ENCODE data around the gene GPR63. TPM values are rescaled to one million over a fixed set of nuclear protein-coding genes. Genes with fewer than 3 reads are reported as not detected.

The GPR63 gene
- total RNA-seq, 6 experiments from 2014 or later, result 0.02 to 0.16 (median 0.07) TPM; not detected in 2

GRCh38 chr6:96803106-96803481, 34.2 kb downstream of the GPR63 start:
- H3K27ac ChIP-seq, result no peak overlapping the region
- no peak overlapping the region for H3K4me3 ChIP-seq
- intact Hi-C loops (cut with DNase I), result no loop called here
- no peaks in the 10 kb centered on the region for H3K4me1 ChIP-seq
- H3K27me3 ChIP-seq, result no peaks in the 10 kb centered on the region
- no peaks in the 10 kb centered on the region for H3K36me3 ChIP-seq
- DNase-seq, result no peak
- no peak for TF ChIP-seq CTCF (IDR thresholded peaks at IDR 0.05)
- TF ChIP-seq POLR2A (IDR thresholded peaks at IDR 0.05), result no peak
- no peaks in the 10 kb centered on the region for H3K9me3 ChIP-seq
- no peak for ATAC-seq

- no peak for TF ChIP-seq POLR2A (IDR thresholded peaks at IDR 0.05)
- TF ChIP-seq CTCF (IDR thresholded peaks at IDR 0.05), result no peak
- Histone ChIP-seq H3K36me3 (no peaks in the 10 kb centered on the region), H3K4me3 (no peak overlapping the region), H3K27me3 (no peaks in the 10 kb centered on the region), H3K4me1 (no peaks in the 10 kb centered on the region), H3K27ac (no peak overlapping the region), H3K9me3 (no peaks in the 10 kb centered on the region)
- DNase-seq (no peak), ATAC-seq (no peak)
- WGBS (ENCODE audit: insufficient coverage, low coverage, low lambda C conversion rate, missing lambda C conversion rate), result 63% methylated on average over 2 of the region's 2 CpGs
- intact Hi-C loops (cut with DNase I), result no loop called here
Observed at GRCh38 chr6:96795481-96795880, 41.8 kb downstream of the GPR63 start.

- ATAC-seq, result no peak
- intact Hi-C loops (cut with DNase I), result no loop called here
Observed at GRCh38 chr6:96794980-96795379, 42.3 kb downstream of the GPR63 start.

DNA sequence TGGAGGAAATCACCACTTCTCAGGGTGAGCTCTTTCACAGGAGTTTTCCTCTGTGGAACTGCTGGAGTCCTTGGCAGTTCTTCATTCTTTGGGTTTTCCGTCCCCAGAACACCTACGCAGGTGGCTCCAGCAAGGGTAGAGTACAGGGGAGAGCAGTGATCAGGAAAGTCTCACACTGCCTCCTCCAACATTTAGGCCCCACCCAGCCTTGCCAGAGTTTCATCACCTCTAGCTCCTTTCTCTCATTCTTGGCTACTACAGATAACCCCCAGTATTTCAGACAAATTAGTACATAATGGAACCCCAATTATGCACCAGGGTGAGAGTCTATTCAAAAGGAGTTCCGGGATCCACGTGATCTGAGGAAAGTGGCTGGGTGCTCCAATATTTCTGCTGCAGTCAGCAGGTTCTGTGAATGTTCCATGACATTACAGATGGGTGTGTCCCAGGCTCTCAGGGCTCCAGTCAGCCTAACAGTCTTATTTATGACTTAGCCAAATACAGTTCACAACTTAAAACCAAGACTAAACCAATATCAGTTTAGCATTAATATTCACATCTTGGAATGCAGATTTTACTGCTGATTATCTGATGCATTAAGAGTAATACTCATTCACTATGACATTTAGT, 44.6 kb downstream of the GPR63 start:
- Histone ChIP-seq H3K27me3 (no peaks in the 10 kb centered on the region), H3K27ac (no peak overlapping the region), H3K36me3 (no peaks in the 10 kb centered on the region), H3K9me3 (no peaks in the 10 kb centered on the region), H3K4me1 (no peaks in the 10 kb centered on the region), H3K4me3 (no peak overlapping the region)
- intact Hi-C loops (cut with DNase I), result no loop called here
- TF ChIP-seq CTCF (IDR thresholded peaks at IDR 0.05) (no peak), POLR2A (IDR thresholded peaks at IDR 0.05) (no peak)
- 89% methylated on average over 4 of the region's 4 CpGs for WGBS (ENCODE audit: insufficient coverage, low coverage, low lambda C conversion rate, missing lambda C conversion rate)
- no peak for DNase-seq
- ATAC-seq, result no peak

More at GRCh38 chr6:96794980-96795379, 42.3 kb downstream of the GPR63 start:
- no peaks in the 10 kb centered on the region for H3K27me3 ChIP-seq
- 75% methylated on average over 1 of the region's 1 CpG for WGBS (ENCODE audit: insufficient coverage, low coverage, low lambda C conversion rate, missing lambda C conversion rate)
- DNase-seq, result no peak
- no peaks in the 10 kb centered on the region for H3K4me1 ChIP-seq
- no peak overlapping the region for H3K4me3 ChIP-seq
- no peaks in the 10 kb centered on the region for H3K9me3 ChIP-seq
- TF ChIP-seq POLR2A (IDR thresholded peaks at IDR 0.05), result no peak
- no peak for TF ChIP-seq CTCF (IDR thresholded peaks at IDR 0.05)
- no peaks in the 10 kb centered on the region for H3K36me3 ChIP-seq
- H3K27ac ChIP-seq, result no peak overlapping the region

- intact Hi-C loops (cut with DNase I), result no loop called here
- no peaks in the 10 kb centered on the region for H3K4me1 ChIP-seq
- H3K4me3 ChIP-seq, result no peak overlapping the region
- WGBS (ENCODE audit: insufficient coverage, low coverage, low lambda C conversion rate, missing lambda C conversion rate), result 49% methylated on average over 3 of the region's 3 CpGs
- TF ChIP-seq CTCF (IDR thresholded peaks at IDR 0.05) (no peak), POLR2A (IDR thresholded peaks at IDR 0.05) (no peak)
- no peaks in the 10 kb centered on the region for H3K9me3 ChIP-seq
- ATAC-seq, result no peak
- H3K27me3 ChIP-seq, result no peaks in the 10 kb centered on the region
- H3K27ac ChIP-seq, result no peak overlapping the region
- no peaks in the 10 kb centered on the region for H3K36me3 ChIP-seq
- DNase-seq, result no peak
Observed at GRCh38 chr6:96789871-96790270, 47.4 kb downstream of the GPR63 start.
